ENCODE measurements around the gene OVCA2.

- TF ChIP-seq, protein P1, sequence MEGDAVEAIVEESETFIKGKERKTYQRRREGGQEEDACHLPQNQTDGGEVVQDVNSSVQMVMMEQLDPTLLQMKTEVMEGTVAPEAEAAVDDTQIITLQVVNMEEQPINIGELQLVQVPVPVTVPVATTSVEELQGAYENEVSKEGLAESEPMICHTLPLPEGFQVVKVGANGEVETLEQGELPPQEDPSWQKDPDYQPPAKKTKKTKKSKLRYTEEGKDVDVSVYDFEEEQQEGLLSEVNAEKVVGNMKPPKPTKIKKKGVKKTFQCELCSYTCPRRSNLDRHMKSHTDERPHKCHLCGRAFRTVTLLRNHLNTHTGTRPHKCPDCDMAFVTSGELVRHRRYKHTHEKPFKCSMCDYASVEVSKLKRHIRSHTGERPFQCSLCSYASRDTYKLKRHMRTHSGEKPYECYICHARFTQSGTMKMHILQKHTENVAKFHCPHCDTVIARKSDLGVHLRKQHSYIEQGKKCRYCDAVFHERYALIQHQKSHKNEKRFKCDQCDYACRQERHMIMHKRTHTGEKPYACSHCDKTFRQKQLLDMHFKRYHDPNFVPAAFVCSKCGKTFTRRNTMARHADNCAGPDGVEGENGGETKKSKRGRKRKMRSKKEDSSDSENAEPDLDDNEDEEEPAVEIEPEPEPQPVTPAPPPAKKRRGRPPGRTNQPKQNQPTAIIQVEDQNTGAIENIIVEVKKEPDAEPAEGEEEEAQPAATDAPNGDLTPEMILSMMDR (IDR thresholded peaks at IDR 0.05 in 4 of 5, conservative IDR thresholded peaks at IDR 0.05 in 1 of 5) = no peak
- no peak for TF ChIP-seq POLR2A (IDR thresholded peaks at IDR 0.05)
Observed at GRCh38 chr17:2034806-2035540, 6.8 kb upstream of the OVCA2 start.
